SK-N-MC (cell line): Measurements from ENCODE around the gene TMEM182.

Source experiments
- EZH2 ChIP-seq: fragments of 200-600 bp; sonication (generic); IDR thresholded peaks from one replicate; pipeline ENCODE4 v1.6.1; 2017; ENCODE audit warnings: antibody characterized with exemption
- POLR2AphosphoS5 ChIP-seq: IDR thresholded peaks from 2 replicates; pipeline ENCODE4 v1.6.1; 2012; ENCODE audit warnings: mild to moderate bottlenecking, low read depth, low read length, borderline replicate concordance

- TF ChIP-seq EZH2 (no peak), POLR2AphosphoS5 (no peak)
Measured at GRCh38 chr2:102832789-102833188, 71.0 kb downstream of the TMEM182 start.
